ENCODE measurements around the gene TRIM26. TPM values are rescaled to one million over a fixed set of nuclear protein-coding genes. Genes with fewer than 3 reads are reported as not detected.

The TRIM26 gene
- total and polyA plus RNA-seq, 2 of the 8 experiments (the other 6 are each of a cell fraction or from before 2014, with no cell fraction given), result 21.5 to 32.3 TPM

DNA sequence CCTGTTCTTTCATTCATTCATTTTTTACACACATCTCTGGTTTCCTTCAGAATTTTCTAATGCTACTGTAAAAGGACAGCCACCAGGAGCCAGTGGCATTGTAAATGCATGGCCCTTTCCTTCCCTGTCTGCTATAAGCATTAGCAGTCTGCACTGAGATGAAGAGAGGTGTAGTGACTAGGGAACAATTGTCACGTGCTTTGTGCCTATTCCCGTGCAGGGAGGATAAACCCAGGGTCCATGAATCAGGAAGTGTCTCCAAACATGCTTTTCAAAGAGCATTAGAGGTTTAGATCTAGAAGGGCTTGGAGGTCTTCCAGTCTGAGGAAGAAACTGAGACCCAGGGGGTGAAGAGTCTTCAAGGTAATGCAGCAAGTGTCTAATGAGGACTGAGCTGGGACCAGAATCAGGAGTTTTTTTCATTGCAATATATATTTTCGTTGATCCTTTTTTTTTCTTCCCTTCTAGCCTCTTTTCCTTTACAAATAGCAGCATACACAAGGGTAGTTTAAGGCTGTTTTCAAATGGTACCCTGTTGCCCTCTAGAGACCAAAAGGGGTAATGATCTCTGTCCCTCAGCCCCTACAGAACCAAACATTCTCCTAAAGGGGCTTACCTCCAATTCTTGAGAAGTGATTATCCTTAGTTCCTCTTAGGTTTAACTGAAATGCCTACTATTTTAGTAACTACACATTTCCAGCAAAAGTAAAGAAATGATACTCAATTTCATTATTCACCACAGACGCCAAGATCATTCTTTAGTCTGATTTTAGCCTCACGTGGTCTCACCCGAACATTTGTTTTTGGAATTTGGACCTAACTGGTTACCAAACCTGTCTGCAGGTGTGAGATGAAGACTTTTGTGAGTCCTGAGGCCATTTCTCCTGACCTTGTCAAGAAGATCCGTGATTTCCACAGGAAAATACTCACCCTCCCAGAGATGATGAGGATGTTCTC is 43.3 kb downstream of the TRIM26 start:
- ChIA-PET POLR2A (ENCODE audit: partially characterized antibody) (no interaction called here), CTCF (ENCODE audit: partially characterized antibody) (interaction anchor here (0.6 to 3.1 kb wide), 9 partner anchors 19 to 1137 kb away, joined by 3 to 22 read pairs (median 4); partner anchors contain the start of gene RNF39)
- no peak overlapping the region for H2BK20ac ChIP-seq (ENCODE audit: low read length)
- no peak overlapping the region for H2BK12ac ChIP-seq (ENCODE audit: low read depth, low read length)
- no peaks in the 10 kb centered on the region for H3K79me2 ChIP-seq (ENCODE audit: control insufficient read depth in 1 of 2, insufficient read depth in 2 of 2, low read length in 2 of 2)
- no peak overlapping the region for H3K14ac ChIP-seq (ENCODE audit: insufficient read length)
- no peaks in the 10 kb centered on the region for H3K36me3 ChIP-seq (ENCODE audit: control insufficient read depth in 2 of 4, insufficient read depth in 4 of 4, low read length in 3 of 4)
- H3K23me2 ChIP-seq (ENCODE audit: low read depth, low read length), result peaks cover 4% of the 10 kb centered on the region; the same call in 1 of the 2 replicates
- peaks cover 7 to 32% (median 26%) of the 10 kb centered on the region in 4 experiments for H3K27me3 ChIP-seq (replicated peaks in 1 of 4; ENCODE audit: control insufficient read depth in 3 of 4, extremely low read depth in 1 of 4, insufficient read depth in 3 of 4, low read length in 3 of 4)
- FAIRE-seq, result peak; percentile 39
- no peak overlapping the region for H3K27ac ChIP-seq (ENCODE audit: low read depth, low read length)
- H4K91ac ChIP-seq (replicated peaks; ENCODE audit: insufficient read length, low read length), result no peak overlapping the region
- H4K8ac ChIP-seq (ENCODE audit: extremely low read depth, insufficient read depth, low read length), result no peak overlapping the region
- H3K18ac ChIP-seq (ENCODE audit: extremely low read depth, low read length), result no peak overlapping the region; the same call in 1 of the 2 replicates
- H3K79me1 ChIP-seq (ENCODE audit: low read depth, low read length), result no peaks in the 10 kb centered on the region
- peaks cover 0 to 4% (median 3%) of the 10 kb centered on the region in 4 experiments; a peak in 4 of 7 replicates for H3K4me1 ChIP-seq (replicated peaks in 1 of 4; ENCODE audit: control insufficient read depth in 3 of 4, insufficient read depth in 4 of 4, low read length in 3 of 4)
- H3K9me3 ChIP-seq (ENCODE audit: insufficient read depth in 2 of 2, low read depth in 1 of 2, low read length in 1 of 2), result no peaks in the 10 kb centered on the region
- H4K5ac ChIP-seq (ENCODE audit: insufficient read length, low read depth, low read length), result no peak overlapping the region
- H3K4ac ChIP-seq (replicated peaks; ENCODE audit: insufficient read length, low read depth, low read length), result no peak overlapping the region
- 31% methylated on average over 7 of the region's 7 CpGs; no CpG with 5 or more reads in 1 of the 2 experiments for WGBS, 2 experiments (ENCODE audit: extremely low coverage in 1 of 2, insufficient coverage in 1 of 2, insufficient read length in 1 of 2, insufficient replicate concordance in 2 of 2, low coverage in 1 of 2, low lambda C conversion rate in 2 of 2, missing lambda C conversion rate in 1 of 2)
- H4K20me1 ChIP-seq (replicated peaks in 1 of 2; ENCODE audit: control insufficient read depth in 1 of 2, insufficient read depth in 2 of 2, low read length in 2 of 2), result no peaks in the 10 kb centered on the region
- no peak overlapping the region for H3K56ac ChIP-seq (replicated peaks; ENCODE audit: insufficient read length, low read depth, low read length)
- H2BK120ac ChIP-seq (replicated peaks; ENCODE audit: low read depth, low read length), result no peak overlapping the region
- H3K4me2 ChIP-seq (ENCODE audit: insufficient read depth in 1 of 2, low read depth in 2 of 2, low read length in 2 of 2), result no peak overlapping the region
- peak overlapping the region; percentile 73 for H2AFZ ChIP-seq (ENCODE audit: low read length)
- no peak overlapping the region for H2AK5ac ChIP-seq (ENCODE audit: low read depth, low read length)
- DNase-seq (ENCODE audit: low read depth in 1 of 2, low spot score in 2 of 2), result no peak
- no peak overlapping the region for H3K9ac ChIP-seq (replicated peaks in 1 of 4; ENCODE audit: extremely low read depth in 1 of 4, low read depth in 3 of 4, low read length in 3 of 4)
- H2BK5ac ChIP-seq (ENCODE audit: low read depth, low read length), result no peak overlapping the region
- H2BK15ac ChIP-seq (ENCODE audit: low read length), result no peak overlapping the region
- TF ChIP-seq SIN3A (conservative IDR thresholded peaks at IDR 0.05 in 1 of 2, IDR thresholded peaks at IDR 0.05 in 1 of 2; ENCODE audit: low read depth in 1 of 2, low read length in 2 of 2), result no peak
- peak; percentile 82 to 83 for TF ChIP-seq RAD21 (IDR thresholded peaks at IDR 0.05 in 1 of 2, conservative IDR thresholded peaks at IDR 0.05 in 1 of 2; ENCODE audit: low read depth in 2 of 2, low read length in 2 of 2)
- TF ChIP-seq SP2 (IDR thresholded peaks at IDR 0.05; ENCODE audit: low read length), result no peak; the same call in 1 of the 2 replicates
- TF ChIP-seq ZNF274 (IDR thresholded peaks at IDR 0.05; ENCODE audit: borderline replicate concordance, extremely low read depth, low read length), result no peak
- peak in 2 of 3 experiments; percentile 68 to 81; a peak in 3 of 4 replicates for TF ChIP-seq CTCF (IDR thresholded peaks at IDR 0.05; ENCODE audit: control extremely low read depth in 1 of 3, insufficient read depth in 1 of 3, low read depth in 1 of 3, low read length in 3 of 3)
- no peak overlapping the region for H3K23ac ChIP-seq (ENCODE audit: insufficient read length)
- no peak overlapping the region for H3K4me3 ChIP-seq (ENCODE audit: extremely low read depth in 1 of 4, insufficient read depth in 2 of 4, low read depth in 3 of 4, low read length in 4 of 4)
